ENCODE data around the gene FCHO2.

- TF ChIP-seq CTCF (IDR thresholded peaks at IDR 0.05) (no peak), POLR2A (IDR thresholded peaks at IDR 0.05) (peak; percentile 71)
Measured at GRCh38 chr5:73119451-73120157, 163.8 kb downstream of the FCHO2 start.
